ACC112 (cell line): Measurements from ENCODE around the gene MPDZ.

Experiments used
- H2AFZ ChIP-seq: fragments of 200-600 bp; sonication (generic); one replicate; pipeline ENCODE4 v1.6.0; 2017; ENCODE audit warnings: antibody characterized with exemption, low read length; ENCODE audit not compliant: unreplicated experiment
- H3K27ac ChIP-seq: fragments of 200-600 bp; sonication (generic); 2 replicates; pipeline ENCODE4 v1.5.1; 2014; ENCODE audit warnings: low read depth, mild to moderate bottlenecking, antibody characterized with exemption, low read length, moderate library complexity
- H3K27me3 ChIP-seq: fragments of 200-600 bp; sonication (generic); 2 replicates; pipeline ENCODE4 v1.6.1; 2014; ENCODE audit warnings: mild to moderate bottlenecking, antibody characterized with exemption, low read length, moderate library complexity, mixed read lengths; ENCODE audit not compliant: insufficient read depth
- H3K36me3 ChIP-seq: fragments of 200-600 bp; sonication (generic); 2 replicates; pipeline ENCODE4 v1.6.1; 2016; ENCODE audit warnings: mild to moderate bottlenecking, antibody characterized with exemption, low read length, moderate library complexity, mixed read lengths; ENCODE audit not compliant: insufficient read depth
- H3K4me1 ChIP-seq: fragments of 200-600 bp; sonication (generic); one replicate; pipeline ENCODE4 v1.6.1; 2016; ENCODE audit warnings: low read length, mixed read lengths; ENCODE audit not compliant: insufficient read depth, unreplicated experiment, control insufficient read depth
- H3K4me3 ChIP-seq: fragments of 200-600 bp; sonication (generic); 2 replicates; pipeline ENCODE4 v1.5.1; 2014; ENCODE audit warnings: mild to moderate bottlenecking, low read depth, low read length
- H3K79me2 ChIP-seq: fragments of 200-600 bp; sonication (generic); one replicate; pipeline ENCODE4 v1.6.0; 2016; ENCODE audit warnings: low read length; ENCODE audit not compliant: control insufficient read depth, unreplicated experiment, insufficient read depth

MPDZ gene

DNA sequence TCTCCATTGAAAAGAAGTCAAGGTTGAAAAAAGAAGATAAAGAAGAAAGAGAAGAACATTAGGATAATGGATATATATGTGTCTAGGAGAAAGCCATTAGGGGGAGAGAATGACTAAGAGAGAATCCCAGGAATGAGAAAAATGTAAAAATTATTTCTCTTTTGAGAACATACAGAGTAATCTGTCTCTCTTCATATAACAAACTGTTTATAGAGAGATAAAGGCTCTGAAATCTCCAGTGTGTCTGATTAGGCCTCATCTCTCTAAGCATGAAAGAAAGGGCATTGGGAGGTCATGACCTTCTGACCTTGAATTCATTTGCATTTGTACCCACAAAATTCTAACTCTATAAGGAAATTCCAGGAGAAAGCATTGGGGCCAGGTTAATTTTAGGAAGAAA is 3.5 kb upstream of the MPDZ start:
- H3K36me3 ChIP-seq, result no peaks in the 10 kb centered on the region
- no peak overlapping the region for H2AFZ ChIP-seq
- H3K27ac ChIP-seq, result peak overlapping the region; percentile 20; the same call in 1 of the 2 replicates
- H3K4me1 ChIP-seq, result peaks cover 18% of the 10 kb centered on the region
- no peaks in the 10 kb centered on the region for H3K27me3 ChIP-seq
- peaks cover 3% of the 10 kb centered on the region for H3K79me2 ChIP-seq
- H3K4me3 ChIP-seq, result no peak overlapping the region

DNA sequence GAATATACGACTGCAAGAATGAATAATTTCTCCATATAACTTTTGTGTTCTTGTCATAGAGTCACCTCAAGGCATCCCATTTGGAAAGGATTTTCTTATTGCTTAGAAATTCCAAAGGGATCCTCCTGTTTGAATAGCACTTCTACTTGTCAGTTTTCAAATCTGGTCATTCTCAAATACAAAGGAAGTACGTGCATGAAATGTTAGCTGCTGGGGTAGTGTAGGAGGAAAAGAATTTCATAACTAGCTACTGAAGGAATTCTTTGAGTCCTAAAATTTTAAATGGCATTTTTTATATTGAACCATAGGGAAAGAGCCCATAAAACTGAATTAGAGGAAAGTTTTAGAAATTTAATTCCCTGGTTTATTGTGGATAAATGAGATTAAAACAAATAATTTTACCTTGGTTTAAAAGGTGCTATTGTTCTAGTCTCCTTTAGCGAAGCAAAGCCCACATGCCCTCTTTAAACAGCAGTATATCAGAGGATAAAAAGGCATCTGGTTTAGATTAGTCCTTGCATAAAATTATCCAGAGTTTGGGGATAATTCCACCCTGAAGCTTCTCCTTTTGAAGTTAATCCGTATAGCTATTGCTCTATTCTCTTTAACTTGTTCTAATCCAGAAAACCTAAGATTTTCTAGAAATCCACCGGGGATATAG is 2.0 kb upstream of the MPDZ start:
- Histone ChIP-seq H3K79me2 (peaks cover 16% of the 10 kb centered on the region), H3K27ac (no peak overlapping the region), H3K27me3 (no peaks in the 10 kb centered on the region), H3K36me3 (peaks cover 4% of the 10 kb centered on the region; the same call in 1 of the 2 replicates), H3K4me3 (no peak overlapping the region), H2AFZ (no peak overlapping the region), H3K4me1 (peaks cover 26% of the 10 kb centered on the region)

DNA sequence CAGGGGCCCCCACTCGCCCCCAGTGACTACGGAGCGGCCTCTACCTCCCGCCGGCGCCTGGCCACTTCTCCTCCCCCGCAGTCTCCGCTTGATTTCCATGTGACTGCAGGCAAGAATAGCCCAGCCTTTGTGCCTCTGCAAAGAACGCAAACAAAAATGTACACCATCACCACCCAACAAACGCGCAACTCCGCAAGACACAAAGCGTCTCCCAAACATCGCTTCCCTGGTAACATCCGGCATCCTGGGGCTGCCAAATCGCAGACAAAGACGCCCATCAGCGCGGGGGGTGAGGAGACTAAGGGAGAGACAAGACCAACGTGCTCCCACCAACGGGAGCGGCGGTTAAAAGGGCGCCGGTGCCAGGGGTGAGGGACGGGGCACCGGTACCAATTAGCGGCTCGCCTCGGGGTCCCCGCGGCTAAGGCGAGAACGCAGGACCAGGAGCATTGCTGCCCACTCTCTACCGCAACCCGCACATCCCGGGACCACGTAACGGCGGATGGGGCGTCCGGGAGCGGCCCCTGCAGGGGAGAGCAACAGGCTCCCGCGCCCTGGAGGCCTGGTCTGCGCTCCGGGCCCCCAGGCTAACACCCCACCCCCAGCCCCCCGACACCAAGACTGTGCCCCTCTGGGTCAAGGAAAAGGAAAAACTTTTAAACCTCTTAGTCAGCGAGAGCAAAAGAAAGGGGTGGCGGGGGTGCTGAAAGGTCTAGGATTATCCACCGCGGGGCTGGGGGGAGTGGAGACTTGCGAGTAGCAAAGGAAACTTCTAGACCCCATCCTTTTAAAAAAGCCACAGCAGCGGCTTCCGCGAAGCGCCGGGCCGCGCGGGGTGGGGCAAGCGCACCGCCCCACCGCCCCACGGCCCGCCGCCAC is 885 bp downstream of the MPDZ start:
- H3K79me2 ChIP-seq, result peaks cover 38% of the 10 kb centered on the region
- peak overlapping the region; percentile 93 for H3K4me3 ChIP-seq
- H3K27ac ChIP-seq, result peak overlapping the region; percentile 76
- peaks cover 41% of the 10 kb centered on the region for H3K4me1 ChIP-seq
- H3K27me3 ChIP-seq, result no peaks in the 10 kb centered on the region
- peaks cover 8% of the 10 kb centered on the region for H3K36me3 ChIP-seq
- peak overlapping the region; percentile 95 for H2AFZ ChIP-seq

DNA sequence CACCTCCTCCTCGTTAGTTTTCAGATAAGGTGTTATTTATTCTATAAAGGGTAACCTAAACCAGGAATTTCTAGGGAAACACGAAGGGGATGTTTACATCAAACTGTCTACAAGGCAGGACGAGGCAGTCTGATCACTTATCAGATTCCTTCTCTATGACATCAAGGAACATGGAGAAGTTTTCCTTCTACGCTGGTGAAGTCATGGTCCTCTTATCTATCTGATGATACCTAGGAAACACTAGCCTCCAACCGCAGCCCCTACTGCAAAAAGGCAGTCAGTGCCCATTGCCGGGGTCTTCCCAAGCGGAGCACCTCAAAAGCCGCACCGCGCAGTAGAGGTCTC is 1.5 kb downstream of the MPDZ start:
- Histone ChIP-seq H3K4me1 (peaks cover 35% of the 10 kb centered on the region), H3K4me3 (peak overlapping the region; percentile 93), H3K36me3 (peaks cover 8% of the 10 kb centered on the region), H3K79me2 (peaks cover 42% of the 10 kb centered on the region), H2AFZ (peak overlapping the region; percentile 95), H3K27ac (peak overlapping the region; percentile 76), H3K27me3 (no peaks in the 10 kb centered on the region)

DNA sequence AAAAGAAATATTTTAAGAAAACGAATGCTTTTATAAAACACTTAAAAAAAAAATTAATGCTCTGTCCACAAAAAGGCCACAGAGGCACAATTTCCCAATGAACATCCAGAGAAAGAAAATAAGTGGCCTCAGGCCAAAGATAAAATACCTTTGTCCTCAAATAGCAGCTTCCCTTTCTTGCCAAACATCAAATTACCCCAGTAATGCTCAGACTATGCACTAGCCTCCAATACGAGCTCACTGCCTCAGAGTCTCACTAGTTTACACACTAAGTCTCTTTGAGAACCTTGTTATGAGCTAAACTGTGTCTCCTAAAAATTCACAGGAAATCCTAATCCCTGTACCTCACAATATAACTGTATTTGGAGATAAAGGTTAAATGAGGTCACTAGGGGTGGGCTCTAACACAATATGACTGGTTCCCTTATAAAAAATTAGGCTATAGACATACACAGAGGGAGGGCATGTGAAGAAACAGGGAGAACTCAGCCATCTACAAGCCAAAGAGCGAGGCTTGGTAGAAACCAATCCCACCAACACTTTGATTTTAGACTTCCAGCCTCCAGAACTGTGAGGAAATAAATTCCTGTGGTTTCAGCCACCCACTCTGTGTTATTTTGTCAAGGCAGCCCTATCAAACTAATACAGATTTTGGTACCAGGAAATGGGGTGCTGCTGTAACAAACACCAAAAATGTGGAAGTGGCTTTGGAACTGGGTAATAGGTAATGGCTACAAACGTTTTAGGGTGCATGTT is 4.4 kb downstream of the MPDZ start:
- peak overlapping the region; percentile 30 for H3K4me3 ChIP-seq
- peaks cover 30% of the 10 kb centered on the region for H3K4me1 ChIP-seq
- H3K79me2 ChIP-seq, result peaks cover 64% of the 10 kb centered on the region
- H3K36me3 ChIP-seq, result peaks cover 8% of the 10 kb centered on the region
- peak overlapping the region; percentile 90 for H3K27ac ChIP-seq
- H2AFZ ChIP-seq, result peak overlapping the region; percentile 77
- H3K27me3 ChIP-seq, result no peaks in the 10 kb centered on the region

DNA sequence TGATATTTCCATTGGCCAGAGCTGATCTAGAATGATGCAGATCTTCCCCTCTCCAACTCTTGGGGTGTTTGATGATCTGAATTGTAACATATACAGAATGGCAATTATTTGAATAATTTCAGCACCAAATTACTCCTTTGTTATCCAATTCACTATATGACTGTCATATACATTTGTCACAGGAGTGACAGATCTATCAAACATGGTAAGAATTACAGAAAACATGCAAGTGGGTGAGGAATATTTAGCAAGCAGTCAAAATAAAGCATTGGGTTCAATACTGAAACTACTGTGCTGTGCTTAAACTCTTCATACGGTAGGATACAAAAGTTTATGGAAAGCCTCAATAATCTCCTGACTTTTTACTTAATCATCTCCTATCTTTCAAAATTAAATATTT is 8.8 kb downstream of the MPDZ start:
- Histone ChIP-seq H2AFZ (no peak overlapping the region), H3K79me2 (peaks cover 70% of the 10 kb centered on the region), H3K27ac (no peak overlapping the region), H3K4me1 (peaks cover 57% of the 10 kb centered on the region), H3K36me3 (peaks cover 2% of the 10 kb centered on the region; the same call in 1 of the 2 replicates), H3K27me3 (no peaks in the 10 kb centered on the region), H3K4me3 (no peak overlapping the region)

DNA sequence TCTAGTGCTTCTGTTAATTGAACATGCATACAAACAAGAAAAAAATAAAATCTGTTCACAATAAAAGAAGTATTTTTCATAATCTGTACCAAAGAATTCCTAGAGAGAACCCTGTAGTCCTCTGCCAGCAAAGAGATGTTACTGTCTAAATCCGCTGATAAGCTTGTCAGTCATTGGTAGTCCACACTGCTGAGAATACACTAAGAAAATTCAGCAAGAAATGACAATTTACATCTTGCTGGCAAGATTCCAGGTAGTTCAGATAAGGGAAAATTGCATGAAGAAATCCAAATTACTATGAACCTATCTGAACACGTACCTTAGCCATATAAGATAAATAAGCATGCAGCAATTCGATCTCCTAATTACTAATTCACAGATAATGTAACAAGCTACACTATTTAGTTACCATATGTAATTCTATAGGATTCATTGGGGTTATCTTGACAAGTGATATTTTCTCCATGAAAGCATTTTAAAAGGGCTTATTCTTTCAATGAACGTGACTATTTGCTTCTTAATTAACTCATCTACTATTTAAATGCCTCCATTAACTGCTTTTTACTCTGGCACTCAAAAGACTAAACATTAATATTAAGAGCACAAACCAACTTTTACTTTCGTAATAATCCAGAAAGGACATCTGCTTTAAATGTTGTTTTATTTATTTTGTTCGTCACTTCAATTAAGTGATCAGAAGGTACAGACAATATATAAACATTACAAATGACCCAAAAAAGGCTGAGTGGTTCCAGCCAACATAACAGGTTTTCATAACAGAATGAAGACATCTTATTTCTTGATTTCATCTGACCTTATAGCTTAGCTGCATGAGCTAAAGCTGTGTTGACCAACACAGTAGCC is 9.7 kb downstream of the MPDZ start:
- peaks cover 72% of the 10 kb centered on the region for H3K79me2 ChIP-seq
- peak overlapping the region; percentile 93 for H3K27ac ChIP-seq
- H3K36me3 ChIP-seq, result no peaks in the 10 kb centered on the region
- H3K4me3 ChIP-seq, result peak overlapping the region; percentile 17; the same call in 1 of the 2 replicates
- no peak overlapping the region for H2AFZ ChIP-seq
- peaks cover 57% of the 10 kb centered on the region for H3K4me1 ChIP-seq
- H3K27me3 ChIP-seq, result no peaks in the 10 kb centered on the region

DNA sequence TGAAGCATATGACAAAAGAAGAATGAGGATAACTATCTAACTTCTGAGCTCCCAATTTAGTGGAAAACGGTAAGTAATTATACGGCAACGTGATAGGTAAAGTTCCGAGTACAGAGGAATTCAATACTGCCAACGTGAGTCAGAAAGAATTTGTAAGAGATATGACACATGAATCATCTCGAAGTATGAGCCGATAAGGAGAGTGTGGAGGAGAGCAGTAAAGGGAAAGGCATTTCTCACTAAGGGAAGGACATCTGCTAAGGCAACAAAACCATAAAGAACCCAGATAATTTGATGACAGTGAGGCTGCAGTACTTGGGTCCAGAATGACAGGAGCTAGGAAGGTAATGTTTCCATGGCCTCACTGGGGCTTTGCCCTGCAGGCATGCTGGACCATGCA is 11.0 kb downstream of the MPDZ start:
- Histone ChIP-seq H3K79me2 (peaks cover 67% of the 10 kb centered on the region), H3K27me3 (no peaks in the 10 kb centered on the region), H2AFZ (no peak overlapping the region), H3K4me3 (no peak overlapping the region), H3K36me3 (no peaks in the 10 kb centered on the region), H3K27ac (peak overlapping the region; percentile 93), H3K4me1 (peaks cover 60% of the 10 kb centered on the region)

DNA sequence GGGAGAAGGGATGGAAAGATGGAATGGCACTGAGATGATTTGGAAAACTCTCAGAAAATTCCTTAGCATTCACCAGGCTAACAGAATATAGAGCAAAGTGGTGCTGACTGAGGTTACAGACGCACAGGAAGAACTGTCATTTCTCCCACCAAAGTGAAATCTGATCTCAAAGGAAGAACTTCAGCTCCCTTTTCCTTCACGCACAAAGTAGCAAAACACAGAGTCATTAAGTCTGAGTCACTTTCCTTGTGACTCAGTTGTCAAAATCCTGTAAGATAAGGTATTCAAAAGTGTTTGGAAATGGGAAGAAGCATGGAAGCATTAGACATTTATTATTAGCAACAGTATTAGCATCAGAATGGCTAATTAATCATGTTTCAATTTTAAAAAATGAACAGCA is 11.7 kb downstream of the MPDZ start:
- no peak overlapping the region for H2AFZ ChIP-seq
- peak overlapping the region; percentile 93 for H3K27ac ChIP-seq
- H3K27me3 ChIP-seq, result no peaks in the 10 kb centered on the region
- H3K4me3 ChIP-seq, result peak overlapping the region; percentile 56
- H3K4me1 ChIP-seq, result peaks cover 67% of the 10 kb centered on the region
- peaks cover 60% of the 10 kb centered on the region for H3K79me2 ChIP-seq
- H3K36me3 ChIP-seq, result no peaks in the 10 kb centered on the region

DNA sequence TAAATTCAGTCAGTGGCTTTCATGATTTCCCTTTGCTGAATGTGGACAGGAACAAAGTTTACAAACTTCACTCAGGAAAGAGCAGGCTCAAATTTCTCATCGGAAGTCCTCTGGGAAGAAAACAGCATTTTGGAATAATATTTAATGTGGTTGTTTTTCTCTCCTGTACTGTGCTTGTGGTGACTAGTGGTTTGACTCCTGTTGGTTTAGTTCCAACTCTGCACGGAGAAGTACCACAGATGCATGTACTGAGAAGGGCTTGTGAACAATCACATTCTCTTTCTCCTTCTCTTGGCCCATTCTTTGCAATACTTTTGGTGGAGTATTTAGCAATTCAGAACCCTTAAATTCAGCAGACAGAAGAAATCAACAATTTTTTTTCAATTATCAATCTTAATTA is 13.3 kb downstream of the MPDZ start:
- Histone ChIP-seq H3K27ac (peak overlapping the region; percentile 93), H2AFZ (peak overlapping the region; percentile 36), H3K36me3 (0 out of 2 replicates have a peak, but pooled peaks cover 1% of the 10 kb centered on the region), H3K79me2 (peaks cover 47% of the 10 kb centered on the region), H3K27me3 (no peaks in the 10 kb centered on the region), H3K4me3 (peak overlapping the region; percentile 54), H3K4me1 (peaks cover 67% of the 10 kb centered on the region)
